Measurements from ENCODE around the gene TP73. TPM values are rescaled to one million over a fixed set of nuclear protein-coding genes. Genes with fewer than 3 reads are reported as not detected.
A peak's percentile ranks its signal among the peaks of the same experiment; 100 is the strongest.

Gene TP73
- total RNA-seq, 1 experiment from 2014 or later = 11.9 TPM

- no peaks in the 10 kb centered on the region for H3K36me3 ChIP-seq (ENCODE audit: control insufficient read depth, insufficient read depth, low read length)
- BruUV-seq (replicated peaks) = no TSS peak
- no peaks in the 10 kb centered on the region for H3K27me3 Mint-ChIP-seq (ENCODE audit: insufficient read depth, unreplicated experiment)
- ChIA-PET CTCF (no interaction called here), POLR2A (interaction anchor here (0.5 kb wide), 1 partner anchor 127 kb away, joined by 3 read pairs; no protein-coding TSS in a partner anchor)
- no peak overlapping the region for H3K4me3 Mint-ChIP-seq (ENCODE audit: unreplicated experiment)
- H3K4me1 Mint-ChIP-seq (ENCODE audit: low read depth, unreplicated experiment) = peaks cover 34% of the 10 kb centered on the region
- H3K4me3 ChIP-seq (ENCODE audit: low read depth, low read length) = no peak overlapping the region
- no peak for DNase-seq
- no peak overlapping the region for H3K27ac Mint-ChIP-seq (ENCODE audit: unreplicated experiment)
- intact Hi-C loops (cut with micrococcal nuclease; ENCODE audit: unreplicated experiment) = loop anchor here (2.0 kb wide), 1 partner anchor 165 kb away; no protein-coding TSS in a partner anchor
- peaks cover 5% of the 10 kb centered on the region for H3K36me3 Mint-ChIP-seq (ENCODE audit: insufficient read depth, unreplicated experiment)
- H3K9me3 Mint-ChIP-seq (ENCODE audit: unreplicated experiment) = no peaks in the 10 kb centered on the region
- no peak for TF ChIP-seq CTCF (IDR thresholded peaks at IDR 0.05; ENCODE audit: insufficient read depth in 1 of 2, low read depth in 1 of 2, low read length in 1 of 2, severe bottlenecking in 1 of 2, unreplicated experiment in 1 of 2)
- H3K4me1 ChIP-seq = peaks cover 39% of the 10 kb centered on the region
- no peaks in the 10 kb centered on the region for H3K27me3 ChIP-seq (replicated peaks; ENCODE audit: control insufficient read depth, insufficient read depth, low read length)
- no peaks in the 10 kb centered on the region for H3K9me3 ChIP-seq
Observed at GRCh38 chr1:3617806-3618345, 34.4 kb upstream of the TP73 start.

GRCh38 chr1:3618531-3618880 is 33.8 kb upstream of the TP73 start:
- Histone ChIP-seq H3K9me3 (no peaks in the 10 kb centered on the region), H3K27me3 (replicated peaks; ENCODE audit: control insufficient read depth, insufficient read depth, low read length) (no peaks in the 10 kb centered on the region), H3K4me1 (peaks cover 34% of the 10 kb centered on the region), H3K4me3 (ENCODE audit: low read depth, low read length) (no peak overlapping the region), H3K36me3 (ENCODE audit: control insufficient read depth, insufficient read depth, low read length) (no peaks in the 10 kb centered on the region)
- no peaks in the 10 kb centered on the region for H3K9me3 Mint-ChIP-seq (ENCODE audit: unreplicated experiment)
- peaks cover under 1% of the 10 kb centered on the region for H3K36me3 Mint-ChIP-seq (ENCODE audit: insufficient read depth, unreplicated experiment)
- H3K4me3 Mint-ChIP-seq (ENCODE audit: unreplicated experiment) = no peak overlapping the region
- peaks cover 29% of the 10 kb centered on the region for H3K4me1 Mint-ChIP-seq (ENCODE audit: low read depth, unreplicated experiment)
- no peaks in the 10 kb centered on the region for H3K27me3 Mint-ChIP-seq (ENCODE audit: insufficient read depth, unreplicated experiment)
- no peak for DNase-seq
- no peak for TF ChIP-seq CTCF (IDR thresholded peaks at IDR 0.05; ENCODE audit: insufficient read depth in 1 of 2, low read depth in 1 of 2, low read length in 1 of 2, severe bottlenecking in 1 of 2, unreplicated experiment in 1 of 2)
- ChIA-PET POLR2A (interaction anchor here (1.0 kb wide), 1 partner anchor 87 kb away, joined by 4 read pairs; no protein-coding TSS in a partner anchor), CTCF (interaction anchor here (0.7 to 1.7 kb wide), 17 partner anchors 8 to 165 kb away, joined by 3 to 44 read pairs (median 5); partner anchors contain the start of gene TP73)
- H3K27ac Mint-ChIP-seq (ENCODE audit: unreplicated experiment) = no peak overlapping the region
- intact Hi-C loops (cut with micrococcal nuclease; ENCODE audit: unreplicated experiment) = loop anchor here (2.0 kb wide), 1 partner anchor 166 kb away; no protein-coding TSS in a partner anchor
- no TSS peak for BruUV-seq (replicated peaks)

- CTCF ChIA-PET = interaction anchor here (0.6 to 1.7 kb wide), 19 partner anchors 8 to 166 kb away, joined by 3 to 44 read pairs (median 5); partner anchors contain the start of gene TP73
- H3K4me1 ChIP-seq = peaks cover 29% of the 10 kb centered on the region
- no peaks in the 10 kb centered on the region for H3K27me3 ChIP-seq (replicated peaks; ENCODE audit: control insufficient read depth, insufficient read depth, low read length)
- Mint-ChIP-seq H3K4me1 (ENCODE audit: low read depth, unreplicated experiment) (peaks cover 28% of the 10 kb centered on the region), H3K27me3 (ENCODE audit: insufficient read depth, unreplicated experiment) (no peaks in the 10 kb centered on the region), H3K4me3 (ENCODE audit: unreplicated experiment) (no peak overlapping the region), H3K9me3 (ENCODE audit: unreplicated experiment) (no peaks in the 10 kb centered on the region), H3K36me3 (ENCODE audit: insufficient read depth, unreplicated experiment) (no peaks in the 10 kb centered on the region), H3K27ac (ENCODE audit: unreplicated experiment) (no peak overlapping the region)
- BruUV-seq (replicated peaks) = no TSS peak
- H3K4me3 ChIP-seq (ENCODE audit: low read depth, low read length) = no peak overlapping the region
- TF ChIP-seq CTCF (IDR thresholded peaks at IDR 0.05; ENCODE audit: insufficient read depth in 1 of 2, low read depth in 1 of 2, low read length in 1 of 2, severe bottlenecking in 1 of 2, unreplicated experiment in 1 of 2) = peak; percentile 78 to 82
- no peaks in the 10 kb centered on the region for H3K9me3 ChIP-seq
- H3K36me3 ChIP-seq (ENCODE audit: control insufficient read depth, insufficient read depth, low read length) = no peaks in the 10 kb centered on the region
- POLR2A ChIA-PET = interaction anchor here (1.0 kb wide), 1 partner anchor 88 kb away, joined by 4 read pairs; no protein-coding TSS in a partner anchor
- DNase-seq = peak; percentile 65 to 73
- intact Hi-C loops (cut with micrococcal nuclease; ENCODE audit: unreplicated experiment) = loop anchor here (1.0 to 2.0 kb wide), 3 partner anchors 32 to 166 kb away; no protein-coding TSS in a partner anchor
Observed at GRCh38 chr1:3618881-3619671, 33.2 kb upstream of the TP73 start.
